H1 (cell line): Measurements from ENCODE around the gene TSHZ2. TPM values are rescaled to one million over a fixed set of nuclear protein-coding genes. Genes with fewer than 3 reads are reported as not detected.

ENCODE experiments used
- CTCF ChIA-PET: fragments of 300-600 bp; sonication (Branson Sonifier 250); formaldehyde crosslinking; loops from one replicate; lab custom pipeline; 2021; ENCODE audit not compliant: partially characterized antibody; lab: Charles Lee
- POLR2A ChIA-PET: fragments of 300-600 bp; sonication (Branson Sonifier 250); formaldehyde crosslinking; loops from one replicate; lab custom pipeline; 2021; ENCODE audit warnings: inconsistent platforms; ENCODE audit not compliant: partially characterized antibody; lab: Charles Lee
- DNase-seq, 2 experiments: peaks; one replicate each; pipeline versions ENCODE4 v3.0.0 to v3.0.0-alpha.2; 2010 to 2022; ENCODE audit warnings: low spot score in 2 of 2, low read depth in 1 of 2, mixed read lengths in 1 of 2
- FAIRE-seq: peaks from 2 replicates; lab custom pipeline; 2011; peaks lifted over from hg19 to GRCh38; lab: Jason Lieb, UNC
- H2AFZ ChIP-seq: 2 replicates; pipeline ENCODE4 v1.8.1; 2012; ENCODE audit warnings: low read length, inconsistent platforms
- H2AK5ac ChIP-seq: 2 replicates; pipeline ENCODE4 v1.6.1; 2013; ENCODE audit warnings: low read depth, low read length
- H2BK120ac ChIP-seq: replicated peaks from 2 replicates; pipeline ENCODE3; 2013; ENCODE audit warnings: low read depth, low read length, inconsistent platforms
- H2BK12ac ChIP-seq: 2 replicates; pipeline ENCODE4 v1.6.1; 2013; ENCODE audit warnings: low read depth, low read length
- H2BK15ac ChIP-seq: 2 replicates; pipeline ENCODE4 v1.6.1; 2013; ENCODE audit warnings: low read length
- H2BK20ac ChIP-seq: 2 replicates; pipeline ENCODE4 v1.6.1; 2013; ENCODE audit warnings: low read length
- H2BK5ac ChIP-seq: 2 replicates; pipeline ENCODE4 v1.6.1; 2013; ENCODE audit warnings: low read depth, low read length
- H3K14ac ChIP-seq: 2 replicates; pipeline ENCODE4 v1.6.1; 2013; ENCODE audit warnings: inconsistent platforms; ENCODE audit not compliant: insufficient read length
- H3K18ac ChIP-seq: 2 replicates; pipeline ENCODE4 v1.6.1; 2013; ENCODE audit warnings: low read length; ENCODE audit errors: extremely low read depth
- H3K23ac ChIP-seq: 2 replicates; pipeline ENCODE4 v1.6.1; 2013; ENCODE audit warnings: inconsistent platforms; ENCODE audit not compliant: insufficient read length
- H3K23me2 ChIP-seq: 2 replicates; pipeline ENCODE4 v1.6.1; 2013; ENCODE audit warnings: low read depth, low read length
- H3K27ac ChIP-seq: 2 replicates; pipeline ENCODE4 v1.6.1; 2011; ENCODE audit warnings: low read depth, low read length, inconsistent platforms
- H3K27me3 ChIP-seq, 4 experiments: replicated peaks in 1 of 4; 1 replicate in 1 of 4; 2 replicates in 3 of 4; pipeline versions ENCODE4 v1.6.1 to v1.8.1; 2011 to 2013; ENCODE audit warnings: low read length in 3 of 4, mild to moderate bottlenecking in 3 of 4, inconsistent platforms in 2 of 4, mixed read lengths in 2 of 4, moderate library complexity in 1 of 4; ENCODE audit not compliant: control insufficient read depth in 3 of 4, insufficient read depth in 3 of 4; ENCODE audit errors: extremely low read depth in 1 of 4
- H3K36me3 ChIP-seq, 4 experiments: 2 replicates each; pipeline versions ENCODE4 v1.6.1 to v1.8.1; 2011 to 2013; ENCODE audit warnings: mild to moderate bottlenecking in 4 of 4, low read length in 3 of 4, moderate library complexity in 2 of 4, control low read depth in 1 of 4, inconsistent platforms in 1 of 4; ENCODE audit not compliant: insufficient read depth in 4 of 4, control insufficient read depth in 2 of 4
- H3K4ac ChIP-seq: replicated peaks from 2 replicates; pipeline ENCODE3; 2013; ENCODE audit warnings: low read length, low read depth, mixed read lengths, inconsistent platforms; ENCODE audit not compliant: insufficient read length
- H3K4me1 ChIP-seq, 4 experiments: replicated peaks in 1 of 4; 1 replicate in 1 of 4; 2 replicates in 3 of 4; pipeline versions ENCODE4 v1.6.1 to v1.8.1; 2011 to 2013; ENCODE audit warnings: low read length in 3 of 4, inconsistent platforms in 2 of 4, mixed read lengths in 1 of 4; ENCODE audit not compliant: insufficient read depth in 4 of 4, control insufficient read depth in 3 of 4
- H3K4me2 ChIP-seq, 2 experiments: 2 replicates each; pipeline versions ENCODE4 v1.6.1 to v1.8.1; 2011 to 2013; ENCODE audit warnings: low read depth in 2 of 2, low read length in 2 of 2, control low read depth in 1 of 2, inconsistent platforms in 1 of 2, mild to moderate bottlenecking in 1 of 2; ENCODE audit not compliant: insufficient read depth in 1 of 2
- H3K4me3 ChIP-seq, 4 experiments: fragments of 200-600, 300-600 bp in 1 of 4; sonication (generic), shearing (Covaris generic), sonication (Bioruptor Twin) in 1 of 4; 2 replicates each; pipeline versions ENCODE4 v1.5.1 to v1.8.1; 2011 to 2016; ENCODE audit warnings: low read length in 4 of 4, low read depth in 3 of 4, control low read depth in 2 of 4, inconsistent platforms in 2 of 4, mild to moderate bottlenecking in 2 of 4, mixed read lengths in 1 of 4, moderate library complexity in 1 of 4; ENCODE audit not compliant: insufficient read depth in 2 of 4; ENCODE audit errors: extremely low read depth in 1 of 4
- H3K56ac ChIP-seq: replicated peaks from 2 replicates; pipeline ENCODE3; 2013; ENCODE audit warnings: low read depth, mild to moderate bottlenecking, mixed read lengths, low read length, inconsistent platforms; ENCODE audit not compliant: insufficient read length
- H3K79me1 ChIP-seq: 2 replicates; pipeline ENCODE4 v1.6.1; 2013; ENCODE audit warnings: low read depth, low read length, control low read depth
- H3K79me2 ChIP-seq, 2 experiments: 2 replicates each; pipeline versions ENCODE4 v1.6.1 to v1.8.1; 2012 to 2013; ENCODE audit warnings: low read length in 2 of 2, mild to moderate bottlenecking in 2 of 2, inconsistent platforms in 1 of 2; ENCODE audit not compliant: insufficient read depth in 2 of 2, control insufficient read depth in 1 of 2
- H3K9ac ChIP-seq, 4 experiments: replicated peaks in 1 of 4; 1 replicate in 1 of 4; 2 replicates in 3 of 4; pipeline versions ENCODE4 v1.6.1 to v1.8.1; 2011 to 2013; ENCODE audit warnings: low read depth in 3 of 4, low read length in 3 of 4, control low read depth in 2 of 4, mild to moderate bottlenecking in 2 of 4, moderate library complexity in 2 of 4, inconsistent platforms in 1 of 4; ENCODE audit errors: extremely low read depth in 1 of 4
- H3K9me3 ChIP-seq, 2 experiments: 2 replicates each; pipeline versions ENCODE4 v1.6.1 to v1.8.1; 2012 to 2013; ENCODE audit warnings: mild to moderate bottlenecking in 2 of 2, moderate library complexity in 2 of 2, control low read depth in 1 of 2, inconsistent platforms in 1 of 2, low read depth in 1 of 2, low read length in 1 of 2, mixed read lengths in 1 of 2; ENCODE audit not compliant: insufficient read depth in 2 of 2
- H4K20me1 ChIP-seq, 2 experiments: replicated peaks in 1 of 2; 2 replicates each; pipeline versions ENCODE3 to v1.8.1; 2011 to 2013; ENCODE audit warnings: inconsistent platforms in 2 of 2, low read length in 2 of 2, mild to moderate bottlenecking in 1 of 2; ENCODE audit not compliant: insufficient read depth in 2 of 2, control insufficient read depth in 1 of 2
- H4K5ac ChIP-seq: 2 replicates; pipeline ENCODE4 v1.6.1; 2013; ENCODE audit warnings: low read length, low read depth, mixed read lengths, inconsistent platforms; ENCODE audit not compliant: insufficient read length
- H4K8ac ChIP-seq: 2 replicates; pipeline ENCODE4 v1.8.0; 2013; ENCODE audit warnings: mild to moderate bottlenecking, moderate library complexity, low read length, inconsistent platforms; ENCODE audit not compliant: insufficient read depth; ENCODE audit errors: extremely low read depth
- H4K91ac ChIP-seq: replicated peaks from 2 replicates; pipeline ENCODE3; 2013; ENCODE audit warnings: low read length, mixed read lengths, inconsistent platforms; ENCODE audit not compliant: insufficient read length
- BACH1 ChIP-seq: IDR thresholded peaks from 2 replicates; pipeline ENCODE4 v1.6.1; 2012; ENCODE audit warnings: low read length, improper control_type of control experiment
- FOSL1 ChIP-seq: IDR thresholded peaks from 2 replicates; pipeline ENCODE4 v1.6.1; 2011; ENCODE audit warnings: mild to moderate bottlenecking, low read depth, low read length, moderate library complexity; ENCODE audit not compliant: insufficient read depth
- JUND ChIP-seq: IDR thresholded peaks from 2 replicates; pipeline ENCODE4 v1.6.1; 2011; ENCODE audit warnings: mild to moderate bottlenecking, improper control_type of control experiment, low read length
- KDM4A ChIP-seq: IDR thresholded peaks from one replicate; pipeline ENCODE4 v1.7.1; 2012; ENCODE audit warnings: low read depth, mild to moderate bottlenecking, moderate library complexity, low read length, inconsistent platforms; ENCODE audit not compliant: severe bottlenecking
- RNF2 ChIP-seq: fragments of 200-900, 300-1000 bp; sonication (generic); IDR thresholded peaks from 2 replicates; pipeline ENCODE4 v1.7.1; 2016; ENCODE audit warnings: borderline replicate concordance, low read depth, mild to moderate bottlenecking, antibody characterized with exemption, low read length; ENCODE audit not compliant: poor library complexity, severe bottlenecking; ENCODE audit errors: missing control alignments
- SAP30 ChIP-seq: fragments of 300-600 bp; sonication (generic); IDR thresholded peaks from 2 replicates; pipeline ENCODE4 v1.7.1; 2012; ENCODE audit warnings: low read length, moderate library complexity, mild to moderate bottlenecking, inconsistent platforms; ENCODE audit not compliant: insufficient read depth, insufficient replicate concordance
- SP2 ChIP-seq: IDR thresholded peaks from 2 replicates; pipeline ENCODE4 v1.6.1; 2012; ENCODE audit warnings: mild to moderate bottlenecking, low read length, inconsistent platforms
- SUZ12 ChIP-seq: fragments of 200-600 bp; sonication (generic); IDR thresholded peaks from 2 replicates; pipeline ENCODE4 v1.6.1; 2012; ENCODE audit warnings: mild to moderate bottlenecking, inconsistent platforms, low read length, moderate library complexity, mixed read lengths
- TBP ChIP-seq: IDR thresholded peaks from 2 replicates; pipeline ENCODE4 v1.6.1; 2011; ENCODE audit warnings: low read depth, low read length, improper control_type of control experiment
- TCF12 ChIP-seq: IDR thresholded peaks from 2 replicates; pipeline ENCODE4 v1.6.1; 2011; ENCODE audit warnings: low read depth, mild to moderate bottlenecking, low read length
- ZNF274 ChIP-seq: IDR thresholded peaks from 2 replicates; pipeline ENCODE4 v1.7.0; 2012; ENCODE audit warnings: low read length, borderline replicate concordance; ENCODE audit errors: extremely low read depth
- WGBS, 2 experiments: shearing (Covaris generic) in 1 of 2; methylation state at CpG; one replicate each; pipeline versions ENCODE4 v1.1.6 to v1.1.7; 2013 to 2015; ENCODE audit warnings: low lambda C conversion rate in 2 of 2, mixed read lengths in 2 of 2, inconsistent platforms in 1 of 2, low coverage in 1 of 2, missing lambda C conversion rate in 1 of 2; ENCODE audit not compliant: insufficient replicate concordance in 2 of 2, insufficient coverage in 1 of 2, insufficient read length in 1 of 2; ENCODE audit errors: extremely low coverage in 1 of 2, missing lambda C conversion rate in 1 of 2; 5-methylcytosine and 5-hydroxymethylcytosine counted together
- polyA plus RNA-seq, 7 experiments: library from polyadenylated mRNA; depleted of rRNA in 3 of 7; stranded (reverse) in 5 of 7; unstranded in 2 of 7; fragments of >200 nt in 5 of 7; fragments of 200-250 nt in 2 of 7; gene quantifications; 1 replicate in 5 of 7; 2 replicates in 1 of 7; 4 replicates in 1 of 7; pipeline versions ENCODE4 v1.2.1 to v1.2.3, GENCODE V29; 2011 to 2013; ENCODE audit warnings: missing spikeins in 2 of 7, mixed read lengths in 2 of 7
- total RNA-seq: library from RNA; stranded (reverse); fragmentation: NEBNext Ultra II Directional; extraction: Animal tissue kit (Norgen Biotek cat#: 25700); gene quantifications from 2 replicates; pipeline ENCODE4 v1.2.1, GENCODE V29; 2021

The TSHZ2 gene
- total and polyA plus RNA-seq, 2 of the 8 experiments (the other 6 are each of a cell fraction or from before 2014, with no cell fraction given): 0.14 to 0.30 TPM

GRCh38 chr20:53128004-53128403 lies 155.8 kb downstream of the TSHZ2 start:
- no peak overlapping the region for H4K8ac ChIP-seq
- 93% methylated on average over 2 of the region's 2 CpGs; no CpG with 5 or more reads in 1 of the 2 experiments for whole genome bisulfite sequencing, 2 experiments
- peaks cover 0 to 8% (median 3%) of the 10 kb centered on the region in 4 experiments; a peak in 3 of 7 replicates for H3K4me1 ChIP-seq
- H3K56ac ChIP-seq: no peak overlapping the region
- no peak overlapping the region for H2AFZ ChIP-seq
- no peak overlapping the region for H3K27ac ChIP-seq
- no peak overlapping the region for H3K9ac ChIP-seq
- POLR2A ChIA-PET: no interaction called here
- CTCF ChIA-PET: no interaction called here
- no peak for DNase-seq
- H2AK5ac ChIP-seq: no peak overlapping the region
- no peak overlapping the region for H2BK120ac ChIP-seq
- no peak overlapping the region for H4K5ac ChIP-seq
- no peaks in the 10 kb centered on the region for H4K20me1 ChIP-seq
- no peak overlapping the region for H2BK12ac ChIP-seq
- no peak for FAIRE-seq
- no peaks in the 10 kb centered on the region for H3K79me1 ChIP-seq
- no peaks in the 10 kb centered on the region for H3K79me2 ChIP-seq
- no peak overlapping the region for H2BK15ac ChIP-seq
- no peak overlapping the region for H2BK20ac ChIP-seq
- no peak overlapping the region for H3K4me2 ChIP-seq
- no peaks in the 10 kb centered on the region for H3K36me3 ChIP-seq
- H3K9me3 ChIP-seq: no peaks in the 10 kb centered on the region
- no peak overlapping the region for H3K4me3 ChIP-seq
- H3K23ac ChIP-seq: no peak overlapping the region
- TF ChIP-seq JUND: no peak
- TF ChIP-seq SUZ12: no peak
- TF ChIP-seq TBP: no peak
- no peak for TF ChIP-seq FOSL1
- TF ChIP-seq BACH1: no peak
- no peak for TF ChIP-seq RNF2
- no peak for TF ChIP-seq SP2
- TF ChIP-seq TCF12: no peak
- no peak for TF ChIP-seq ZNF274
- TF ChIP-seq SAP30: no peak
- TF ChIP-seq KDM4A: no peak
- TF ChIP-seq, all 59 proteins: peak for 0
- no peak overlapping the region for H3K4ac ChIP-seq
- H3K27me3 ChIP-seq: no peaks in the 10 kb centered on the region
- H3K23me2 ChIP-seq: no peaks in the 10 kb centered on the region
- H2BK5ac ChIP-seq: no peak overlapping the region
- H3K18ac ChIP-seq: no peak overlapping the region
- no peak overlapping the region for H3K14ac ChIP-seq
- no peak overlapping the region for H4K91ac ChIP-seq
